NCI-H1694 treated with DMSO at 0.1 percent for 48 hours (cell line): ENCODE measurements around the gene RFPL3.
"Not testable (repeated sequence)": the region's sequence is repeated elsewhere in the genome, so short reads cannot be mapped to it uniquely, and the experiment has no call there.

Experiments used
- DNase-seq: peaks from one replicate; lab custom pipeline; 2025; lab: John Stamatoyannopoulos, UW

Gene RFPL3

GRCh38 chr22:32353840-32354239, 3.8 kb upstream of the RFPL3 start:
- no peak for DNase-seq

GRCh38 chr22:32354360-32355351, 3.0 kb upstream of the RFPL3 start:
- no peak for DNase-seq

- peak; percentile 4 for DNase-seq
Observed at GRCh38 chr22:32355760-32356159, 1.9 kb upstream of the RFPL3 start.

GRCh38 chr22:32360096-32360495, 2.4 kb downstream of the RFPL3 start:
- DNase-seq: not testable (repeated sequence)

- no peak for DNase-seq
Observed at GRCh38 chr22:32361257-32361656, 3.6 kb downstream of the RFPL3 start.

GRCh38 chr22:32364210-32364609, 6.5 kb downstream of the RFPL3 start:
- no peak for DNase-seq

- no peak for DNase-seq
Observed at GRCh38 chr22:32375678-32376450, 18.2 kb downstream of the RFPL3 start.

- no peak for DNase-seq
Observed at GRCh38 chr22:32376681-32377080, 19.0 kb downstream of the RFPL3 start.

- peak; percentile 1 for DNase-seq
Observed at GRCh38 chr22:32378707-32379272, 21.1 kb downstream of the RFPL3 start.

GRCh38 chr22:32380991-32381390, 23.3 kb downstream of the RFPL3 start:
- no peak for DNase-seq

- DNase-seq: no peak
Observed at GRCh38 chr22:32385681-32386080, 28.0 kb downstream of the RFPL3 start.

- peak; percentile 10 for DNase-seq
Observed at GRCh38 chr22:32389685-32390084, 32.0 kb downstream of the RFPL3 start.

- DNase-seq: no peak
Observed at GRCh38 chr22:32395107-32395506, 37.4 kb downstream of the RFPL3 start.

GRCh38 chr22:32396255-32396654, 38.6 kb downstream of the RFPL3 start:
- DNase-seq: no peak

- no peak for DNase-seq
Observed at GRCh38 chr22:32396746-32397145, 39.1 kb downstream of the RFPL3 start.

- DNase-seq: no peak
Observed at GRCh38 chr22:32401486-32401885, 43.8 kb downstream of the RFPL3 start.

GRCh38 chr22:32404021-32404420, 46.4 kb downstream of the RFPL3 start:
- DNase-seq: no peak

GRCh38 chr22:32407312-32407711, 49.6 kb downstream of the RFPL3 start:
- no peak for DNase-seq

- DNase-seq: no peak
Observed at GRCh38 chr22:32407936-32408335, 50.3 kb downstream of the RFPL3 start.

GRCh38 chr22:32409977-32410376, 52.3 kb downstream of the RFPL3 start:
- no peak for DNase-seq

GRCh38 chr22:32410459-32410858, 52.8 kb downstream of the RFPL3 start:
- no peak for DNase-seq
